Body of pancreas (tissue), 4 donors: ENCODE results near the gene JCAD. TPM values are rescaled to one million over a fixed set of nuclear protein-coding genes. Genes with fewer than 3 reads are reported as not detected.
A peak's percentile ranks its signal among the peaks of the same experiment; 100 is the strongest.

Source experiments
- ATAC-seq: fragments of 150-250 bp; one replicate; pipeline ENCODE4 v1.9.1; 2016
- DNase-seq, 4 donors: peaks; one replicate each; pipeline ENCODE4 v3.0.0-alpha.2; 2019
- H3K27ac ChIP-seq, 4 donors: fragments of 200-600 bp; sonication (generic); 1 replicate in 3 of 4; 2 replicates in 1 of 4; pipeline versions ENCODE4 v1.5.1 to v1.6.1; 2016 to 2019; ENCODE audit warnings: mild to moderate bottlenecking in 1 of 4, mixed read lengths in 1 of 4, moderate library complexity in 1 of 4
- H3K27me3 ChIP-seq, 2 donors: fragments of 200-600 bp; sonication (generic); one replicate each; pipeline ENCODE4 v1.6.0; 2016; ENCODE audit warnings: mild to moderate bottlenecking in 1 of 2
- H3K36me3 ChIP-seq, 2 donors: fragments of 200-600 bp; sonication (generic); replicated peaks in 1 of 2; 2 replicates each; pipeline ENCODE4 v1.5.1; 2016; ENCODE audit warnings: low read depth in 2 of 2; ENCODE audit not compliant: insufficient read depth in 1 of 2
- H3K4me1 ChIP-seq: fragments of 200-600 bp; sonication (generic); one replicate; pipeline ENCODE4 v1.6.0; 2016
- H3K4me3 ChIP-seq, 2 donors: fragments of 200-600 bp; sonication (generic); 1 replicate in 1 of 2; 2 replicates in 1 of 2; pipeline ENCODE4 v1.5.1; 2016 to 2019
- H3K9me3 ChIP-seq, 3 donors: fragments of 200-600 bp; sonication (generic); 1 replicate in 2 of 3; 2 replicates in 1 of 3; pipeline ENCODE4 v1.5.1; 2016
- CTCF ChIP-seq, 7 experiments: fragments of 450-650 bp in 4 of 7; fragments of 200-600 bp in 3 of 7; sonication (generic) in 3 of 7; IDR thresholded peaks; one replicate each; pipeline ENCODE4 v1.5.1; 2016 to 2019; ENCODE audit warnings: antibody characterized with exemption in 7 of 7
- POLR2A ChIP-seq, 3 donors: fragments of 450-650 bp; IDR thresholded peaks; one replicate each; pipeline ENCODE4 v1.6.1; 2016; ENCODE audit warnings: antibody characterized with exemption in 3 of 3, mild to moderate bottlenecking in 2 of 3
- WGBS, 2 donors: methylation state at CpG; one replicate each; pipeline ENCODE4 v1.1.5; 2017; 5-methylcytosine and 5-hydroxymethylcytosine counted together
- intact Hi-C: fragments of 100-400 bp; cut with DNase I; formaldehyde crosslinking; loops from one replicate; pipeline ENCODE4 v1.15.1; 2023
- total RNA-seq, 2 donors: library from RNA; depleted of rRNA; stranded (reverse); fragments of >200 nt; gene quantifications; one replicate each; pipeline ENCODE4 v1.1.0, GENCODE V29; 2016

JCAD gene
- total RNA-seq, 2 donors from 2014 or later, result 15.3 to 22.4 TPM

- Histone ChIP-seq H3K27me3 (no peaks in the 10 kb centered on the region), H3K4me3 (no peak overlapping the region), H3K27ac (no peak overlapping the region), H3K9me3 (no peaks in the 10 kb centered on the region), H3K4me1 (peaks cover 4% of the 10 kb centered on the region), H3K36me3 (no peaks in the 10 kb centered on the region)
- intact Hi-C loops, result no loop called here
- TF ChIP-seq POLR2A (IDR thresholded peaks at IDR 0.05) (no peak), CTCF (IDR thresholded peaks at IDR 0.05) (no peak)
- 29 to 35% methylated on average over 4 to 5 of the region's 5 CpGs for WGBS, 2 donors
- ATAC-seq (no peak), DNase-seq (no peak)
These were observed 15.7 kb downstream of the JCAD start for GRCh38 chr10:30043476-30044270.

GRCh38 chr10:30042820-30043219, 16.6 kb downstream of the JCAD start:
- DNase-seq (no peak), ATAC-seq (no peak)
- Histone ChIP-seq H3K36me3 (no peaks in the 10 kb centered on the region), H3K4me1 (peaks cover 4% of the 10 kb centered on the region), H3K4me3 (no peak overlapping the region), H3K9me3 (no peaks in the 10 kb centered on the region), H3K27me3 (no peaks in the 10 kb centered on the region), H3K27ac (no peak overlapping the region)
- WGBS, 2 donors, result 76 to 86% methylated on average over 3 of the region's 3 CpGs
- TF ChIP-seq CTCF (IDR thresholded peaks at IDR 0.05), result no peak
- no peak for TF ChIP-seq POLR2A (IDR thresholded peaks at IDR 0.05)
- intact Hi-C loops, result no loop called here

- peaks cover 4% of the 10 kb centered on the region for H3K4me1 ChIP-seq
- H3K4me3 ChIP-seq, result no peak overlapping the region
- no peak for DNase-seq
- no peaks in the 10 kb centered on the region for H3K36me3 ChIP-seq
- H3K27me3 ChIP-seq, result no peaks in the 10 kb centered on the region
- no peak for TF ChIP-seq CTCF (IDR thresholded peaks at IDR 0.05)
- TF ChIP-seq POLR2A (IDR thresholded peaks at IDR 0.05), result no peak
- H3K27ac ChIP-seq, result peak overlapping the region in 2 of 4 donors; percentile 9 to 38
- intact Hi-C loops, result no loop called here
- peak; percentile 51 for ATAC-seq
- 52 to 55% methylated on average over 8 of the region's 8 CpGs for WGBS, 2 donors
- H3K9me3 ChIP-seq, result no peaks in the 10 kb centered on the region
These were observed 17.9 kb downstream of the JCAD start for GRCh38 chr10:30041196-30042105.

GRCh38 chr10:30040597-30040996, 18.8 kb downstream of the JCAD start:
- Histone ChIP-seq H3K27me3 (no peaks in the 10 kb centered on the region), H3K27ac (no peak overlapping the region), H3K36me3 (no peaks in the 10 kb centered on the region), H3K9me3 (no peaks in the 10 kb centered on the region), H3K4me3 (no peak overlapping the region), H3K4me1 (peaks cover 4% of the 10 kb centered on the region)
- ATAC-seq (no peak), DNase-seq (no peak)
- intact Hi-C loops, result no loop called here
- WGBS, 2 donors, result 73 to 81% methylated on average over 2 to 7 of the region's 8 CpGs
- TF ChIP-seq POLR2A (IDR thresholded peaks at IDR 0.05), result no peak

- no peak overlapping the region for H3K4me3 ChIP-seq
- no peaks in the 10 kb centered on the region for H3K27me3 ChIP-seq
- 85 to 86% methylated on average over 8 of the region's 8 CpGs for WGBS, 2 donors
- peaks cover 4% of the 10 kb centered on the region for H3K4me1 ChIP-seq
- DNase-seq, result no peak
- no peaks in the 10 kb centered on the region for H3K9me3 ChIP-seq
- intact Hi-C loops, result no loop called here
- no peak overlapping the region for H3K27ac ChIP-seq
- no peaks in the 10 kb centered on the region for H3K36me3 ChIP-seq
- TF ChIP-seq POLR2A (IDR thresholded peaks at IDR 0.05), result no peak
- TF ChIP-seq CTCF (IDR thresholded peaks at IDR 0.05), result no peak
- no peak for ATAC-seq
These were observed 19.4 kb downstream of the JCAD start for GRCh38 chr10:30039988-30040387.
